ENCODE results near the gene SPECC1L.

SPECC1L gene

DNA sequence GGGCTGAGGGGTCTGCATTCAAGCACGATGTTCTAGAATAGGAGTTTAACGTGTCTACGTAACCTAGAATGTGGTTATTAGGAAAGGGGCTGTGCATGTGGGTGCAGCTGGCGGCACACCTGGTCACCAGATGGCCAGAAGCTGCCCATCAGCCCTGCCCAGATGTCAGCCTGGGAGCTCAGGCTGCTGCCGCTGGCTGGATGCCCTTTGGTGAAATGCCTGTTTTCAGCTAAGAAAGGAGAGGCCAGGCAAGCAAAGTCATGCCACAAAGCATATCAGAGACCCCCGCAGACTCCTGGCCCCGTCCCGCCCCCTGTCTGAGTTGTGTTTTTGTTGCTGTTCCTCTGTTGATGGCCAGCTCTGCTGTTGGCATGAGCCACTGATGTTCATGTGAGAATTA is 145.5 kb downstream of the SPECC1L start:
- H3K36me3 ChIP-seq (ENCODE audit: insufficient read depth, low read length) = peaks cover 15% of the 10 kb centered on the region; the same call in 1 of the 2 replicates
- H3K9ac ChIP-seq (ENCODE audit: insufficient read length) = no peak overlapping the region
- no peak for DNase-seq (ENCODE audit: low read depth, low spot score)
- H3K27ac ChIP-seq = no peak overlapping the region
- H3K9me3 ChIP-seq (ENCODE audit: low read depth, low read length) = no peaks in the 10 kb centered on the region
- TF ChIP-seq EZH2 (IDR thresholded peaks at IDR 0.05) (no peak), POLR2AphosphoS5 (IDR thresholded peaks at IDR 0.05; ENCODE audit: borderline replicate concordance, low read depth, low read length) (no peak), FOXP2 (optimal IDR thresholded peaks at IDR 0.05; ENCODE audit: control extremely low read depth, extremely low read length, insufficient read depth) (no peak)
- H3K4me3 ChIP-seq = no peak overlapping the region

DNA sequence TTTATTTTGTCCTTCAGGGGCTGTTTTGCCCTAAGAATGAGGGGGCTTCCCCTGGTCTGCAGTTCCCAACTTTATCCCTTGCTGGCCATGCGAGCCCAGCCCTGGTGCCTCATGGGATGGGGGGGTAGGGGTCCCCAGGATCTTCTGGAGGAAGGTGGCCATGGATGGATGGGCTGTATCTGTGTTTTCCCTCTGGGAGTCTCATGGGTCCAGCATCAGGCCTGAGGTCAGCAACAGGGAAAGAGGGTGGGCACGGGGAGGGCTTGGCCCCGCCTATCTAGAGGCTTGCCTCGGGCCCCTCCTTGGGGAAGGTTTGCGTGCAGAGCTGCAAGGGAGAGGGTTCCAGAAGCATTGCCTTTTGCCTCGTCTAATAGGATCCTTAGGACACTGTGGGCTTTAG is 146.0 kb downstream of the SPECC1L start:
- TF ChIP-seq FOXP2 (optimal IDR thresholded peaks at IDR 0.05; ENCODE audit: control extremely low read depth, extremely low read length, insufficient read depth) (no peak), EZH2 (IDR thresholded peaks at IDR 0.05) (no peak), POLR2AphosphoS5 (IDR thresholded peaks at IDR 0.05; ENCODE audit: borderline replicate concordance, low read depth, low read length) (no peak)
- H3K9me3 ChIP-seq (ENCODE audit: low read depth, low read length) = no peaks in the 10 kb centered on the region
- H3K4me3 ChIP-seq = no peak overlapping the region
- no peak overlapping the region for H3K27ac ChIP-seq
- H3K36me3 ChIP-seq (ENCODE audit: insufficient read depth, low read length) = peaks cover 15% of the 10 kb centered on the region; the same call in 1 of the 2 replicates
- H3K9ac ChIP-seq (ENCODE audit: insufficient read length) = no peak overlapping the region
- no peak for DNase-seq (ENCODE audit: low read depth, low spot score)

DNA sequence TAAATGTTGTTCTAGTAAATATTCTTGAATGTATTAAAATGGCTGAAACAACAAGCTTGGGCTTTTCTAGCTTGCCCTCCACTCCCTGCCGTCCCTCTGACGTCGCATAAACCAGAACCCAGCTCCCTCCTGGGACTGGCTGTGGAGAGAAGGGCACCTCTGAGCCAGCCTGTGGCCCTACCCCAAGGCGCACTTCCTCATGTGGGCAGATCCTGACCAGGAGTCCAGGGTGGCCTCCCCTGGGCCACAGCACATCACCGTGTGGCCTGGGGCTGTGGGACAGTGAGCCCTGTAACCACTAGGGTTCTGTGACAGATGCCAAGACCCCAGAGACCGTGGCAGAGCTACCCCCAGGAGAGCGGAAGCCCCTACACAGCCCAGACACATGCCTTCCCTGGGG is 146.6 kb downstream of the SPECC1L start:
- Histone ChIP-seq H3K4me3 (no peak overlapping the region), H3K9ac (ENCODE audit: insufficient read length) (no peak overlapping the region), H3K27ac (no peak overlapping the region), H3K9me3 (ENCODE audit: low read depth, low read length) (no peaks in the 10 kb centered on the region), H3K36me3 (ENCODE audit: insufficient read depth, low read length) (peaks cover 15% of the 10 kb centered on the region; the same call in 1 of the 2 replicates)
- TF ChIP-seq FOXP2 (optimal IDR thresholded peaks at IDR 0.05; ENCODE audit: control extremely low read depth, extremely low read length, insufficient read depth) (no peak), EZH2 (IDR thresholded peaks at IDR 0.05) (no peak), POLR2AphosphoS5 (IDR thresholded peaks at IDR 0.05; ENCODE audit: borderline replicate concordance, low read depth, low read length) (no peak)
- no peak for DNase-seq (ENCODE audit: low read depth, low spot score)

GRCh38 chr22:24417901-24418641 is 147.4 kb downstream of the SPECC1L start:
- Histone ChIP-seq H3K36me3 (ENCODE audit: insufficient read depth, low read length) (peaks cover 15% of the 10 kb centered on the region; the same call in 1 of the 2 replicates), H3K27ac (no peak overlapping the region), H3K4me3 (no peak overlapping the region), H3K9me3 (ENCODE audit: low read depth, low read length) (no peaks in the 10 kb centered on the region), H3K9ac (ENCODE audit: insufficient read length) (no peak overlapping the region)
- TF ChIP-seq EZH2 (IDR thresholded peaks at IDR 0.05) = no peak
- no peak for TF ChIP-seq POLR2AphosphoS5 (IDR thresholded peaks at IDR 0.05; ENCODE audit: borderline replicate concordance, low read depth, low read length)
- no peak for TF ChIP-seq FOXP2 (optimal IDR thresholded peaks at IDR 0.05; ENCODE audit: control extremely low read depth, extremely low read length, insufficient read depth)
- no peak for DNase-seq (ENCODE audit: low read depth, low spot score)

DNA sequence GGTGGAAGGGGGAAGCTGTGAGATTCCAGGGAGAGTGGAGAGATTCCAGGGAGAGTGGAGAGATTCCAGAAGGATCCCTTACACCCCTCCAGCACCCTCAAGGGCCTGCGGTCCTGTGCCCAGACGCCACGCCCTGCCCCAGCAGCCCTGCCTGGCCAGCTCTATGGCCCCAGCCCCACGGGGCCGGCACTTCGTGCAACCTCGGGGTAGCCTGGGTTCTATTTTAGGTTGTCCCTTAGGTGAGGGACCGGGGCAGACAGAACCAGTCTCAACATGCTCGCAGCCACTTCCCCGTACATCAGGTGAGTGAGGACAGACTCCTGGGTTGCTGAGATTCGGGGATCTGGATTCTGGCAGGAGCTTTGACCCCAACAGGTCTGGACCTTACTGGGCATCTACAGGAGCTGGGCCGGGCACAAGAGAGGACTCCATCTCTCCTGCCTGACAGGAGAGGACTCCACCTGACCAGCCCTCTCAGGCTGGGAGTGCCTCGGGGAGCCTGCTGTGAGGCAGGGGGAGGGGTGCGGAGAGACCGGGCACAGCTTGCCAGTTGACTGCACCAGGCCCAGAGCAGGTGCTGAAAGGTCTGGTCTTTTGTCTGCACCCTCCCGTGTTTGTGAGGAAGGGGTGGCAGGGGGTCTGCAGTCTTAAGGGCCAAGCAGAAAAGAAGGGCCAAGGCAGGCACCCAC is 148.3 kb downstream of the SPECC1L start:
- H3K9me3 ChIP-seq (ENCODE audit: low read depth, low read length) = no peaks in the 10 kb centered on the region
- H3K9ac ChIP-seq (ENCODE audit: insufficient read length) = no peak overlapping the region
- peaks cover 15% of the 10 kb centered on the region; the same call in 1 of the 2 replicates for H3K36me3 ChIP-seq (ENCODE audit: insufficient read depth, low read length)
- TF ChIP-seq FOXP2 (optimal IDR thresholded peaks at IDR 0.05; ENCODE audit: control extremely low read depth, extremely low read length, insufficient read depth) = no peak
- no peak for TF ChIP-seq EZH2 (IDR thresholded peaks at IDR 0.05)
- peak; percentile 34; the same call in 1 of the 2 replicates for TF ChIP-seq POLR2AphosphoS5 (IDR thresholded peaks at IDR 0.05; ENCODE audit: borderline replicate concordance, low read depth, low read length)
- H3K27ac ChIP-seq = no peak overlapping the region
- no peak overlapping the region for H3K4me3 ChIP-seq
- DNase-seq (ENCODE audit: low read depth, low spot score) = no peak

- Histone ChIP-seq H3K36me3 (ENCODE audit: insufficient read depth, low read length) (peaks cover 12% of the 10 kb centered on the region; the same call in 1 of the 2 replicates), H3K9me3 (ENCODE audit: low read depth, low read length) (no peaks in the 10 kb centered on the region), H3K9ac (ENCODE audit: insufficient read length) (no peak overlapping the region), H3K27ac (no peak overlapping the region), H3K4me3 (no peak overlapping the region)
- no peak for TF ChIP-seq FOXP2 (optimal IDR thresholded peaks at IDR 0.05; ENCODE audit: control extremely low read depth, extremely low read length, insufficient read depth)
- no peak for TF ChIP-seq EZH2 (IDR thresholded peaks at IDR 0.05)
- no peak for TF ChIP-seq POLR2AphosphoS5 (IDR thresholded peaks at IDR 0.05; ENCODE audit: borderline replicate concordance, low read depth, low read length)
- DNase-seq (ENCODE audit: low read depth, low spot score) = no peak
Measured at GRCh38 chr22:24419475-24419850, 148.8 kb downstream of the SPECC1L start.

- peaks cover 3% of the 10 kb centered on the region; the same call in 1 of the 2 replicates for H3K36me3 ChIP-seq (ENCODE audit: insufficient read depth, low read length)
- H3K9me3 ChIP-seq (ENCODE audit: low read depth, low read length) = no peaks in the 10 kb centered on the region
- H3K9ac ChIP-seq (ENCODE audit: insufficient read length) = no peak overlapping the region
- H3K27ac ChIP-seq = no peak overlapping the region
- TF ChIP-seq EZH2 (IDR thresholded peaks at IDR 0.05) (no peak), POLR2AphosphoS5 (IDR thresholded peaks at IDR 0.05; ENCODE audit: borderline replicate concordance, low read depth, low read length) (no peak), FOXP2 (optimal IDR thresholded peaks at IDR 0.05; ENCODE audit: control extremely low read depth, extremely low read length, insufficient read depth) (no peak)
- no peak overlapping the region for H3K4me3 ChIP-seq
- DNase-seq (ENCODE audit: low read depth, low spot score) = no peak
Measured at GRCh38 chr22:24420072-24420976, 149.7 kb downstream of the SPECC1L start.

DNA sequence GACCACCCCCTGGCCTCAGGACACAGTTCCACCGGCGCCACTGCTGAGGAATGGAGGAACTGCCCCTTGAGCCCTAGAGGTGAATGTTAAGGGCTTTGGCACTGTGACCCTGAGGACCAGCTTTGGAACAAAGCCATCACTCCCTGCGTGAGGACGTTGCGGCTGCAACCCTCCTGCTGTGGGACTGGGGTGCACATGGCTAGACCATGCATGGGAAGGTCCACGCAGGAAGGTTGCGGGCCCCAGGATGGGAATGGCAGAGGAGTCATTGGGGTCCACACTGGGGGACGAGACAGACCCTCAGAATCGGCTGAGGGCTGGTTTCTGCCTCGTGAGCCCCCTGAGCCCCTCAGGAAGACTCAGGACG is 150.3 kb downstream of the SPECC1L start:
- Histone ChIP-seq H3K9ac (ENCODE audit: insufficient read length) (no peak overlapping the region), H3K36me3 (ENCODE audit: insufficient read depth, low read length) (no peaks in the 10 kb centered on the region; the same call in 1 of the 2 replicates), H3K4me3 (no peak overlapping the region), H3K27ac (no peak overlapping the region), H3K9me3 (ENCODE audit: low read depth, low read length) (no peaks in the 10 kb centered on the region)
- no peak for DNase-seq (ENCODE audit: low read depth, low spot score)
- TF ChIP-seq FOXP2 (optimal IDR thresholded peaks at IDR 0.05; ENCODE audit: control extremely low read depth, extremely low read length, insufficient read depth) (no peak), EZH2 (IDR thresholded peaks at IDR 0.05) (no peak), POLR2AphosphoS5 (IDR thresholded peaks at IDR 0.05; ENCODE audit: borderline replicate concordance, low read depth, low read length) (no peak)
